WTC11 (cell line): ENCODE results near the gene NUDCD2. TPM values are rescaled to one million over a fixed set of nuclear protein-coding genes. Genes with fewer than 3 reads are reported as not detected.

Experiments used
- AR ChIP-seq: fragments of 250-450 bp; sonication (Bioruptor Pico); IDR thresholded peaks from 2 replicates; pipeline ENCODE4 v1.9.0; 2021; ENCODE audit warnings: mild to moderate bottlenecking
- ATF1 ChIP-seq: sonication (generic); formaldehyde crosslinking; IDR thresholded peaks from 2 replicates; pipeline ENCODE4 v1.8.1; 2023; ENCODE audit warnings: mild to moderate bottlenecking, moderate library complexity, missing genetic modification reagents
- E2F5 ChIP-seq: sonication (generic); formaldehyde crosslinking; IDR thresholded peaks from 2 replicates; pipeline ENCODE4 v1.8.1; 2022; ENCODE audit warnings: mild to moderate bottlenecking, moderate library complexity, missing genetic modification reagents
- ELF4 ChIP-seq: sonication (generic); formaldehyde crosslinking; IDR thresholded peaks from 2 replicates; pipeline ENCODE4 v1.8.1; 2022; ENCODE audit warnings: low read depth, mild to moderate bottlenecking, moderate library complexity, missing genetic modification reagents
- EMX1 ChIP-seq: fragments of 250-450 bp; sonication (Bioruptor Pico); IDR thresholded peaks from 2 replicates; pipeline ENCODE4 v1.8.0; 2021; ENCODE audit warnings: mild to moderate bottlenecking
- FOXP1 ChIP-seq: sonication (generic); formaldehyde crosslinking; IDR thresholded peaks from 2 replicates; pipeline ENCODE4 v1.8.0; 2022; ENCODE audit warnings: missing genetic modification reagents, mild to moderate bottlenecking, moderate library complexity, borderline replicate concordance
- GRHL2 ChIP-seq: fragments of 250-450 bp; sonication (Bioruptor Pico); IDR thresholded peaks from 2 replicates; pipeline ENCODE4 v1.8.0; 2022; ENCODE audit warnings: mild to moderate bottlenecking, moderate library complexity; ENCODE audit not compliant: insufficient replicate concordance, severe bottlenecking
- GTF2I ChIP-seq: fragments of 250-450 bp; sonication (Bioruptor Pico); conservative IDR thresholded peaks from 2 replicates; pipeline ENCODE4 v1.4.0; 2021; ENCODE audit warnings: mild to moderate bottlenecking
- IRF2 ChIP-seq: sonication (generic); formaldehyde crosslinking; IDR thresholded peaks from 2 replicates; pipeline ENCODE4 v1.8.0; 2022; ENCODE audit warnings: low read depth, missing genetic modification reagents, borderline replicate concordance
- MYBL2 ChIP-seq: sonication (generic); formaldehyde crosslinking; IDR thresholded peaks from 2 replicates; pipeline ENCODE4 v1.8.1; 2023; ENCODE audit warnings: mild to moderate bottlenecking, moderate library complexity, missing genetic modification reagents
- NR3C1 ChIP-seq: sonication (generic); formaldehyde crosslinking; conservative IDR thresholded peaks from 2 replicates; pipeline ENCODE4 v1.8.1; 2023; ENCODE audit warnings: low read depth, mild to moderate bottlenecking, missing genetic modification reagents
- SOX15 ChIP-seq: fragments of 250-450 bp; sonication (Bioruptor Pico); IDR thresholded peaks from 2 replicates; pipeline ENCODE4 v1.9.0; 2021; ENCODE audit warnings: mild to moderate bottlenecking
- STAT6 ChIP-seq: sonication (generic); formaldehyde crosslinking; conservative IDR thresholded peaks from 2 replicates; pipeline ENCODE4 v1.8.1; 2023; ENCODE audit warnings: mild to moderate bottlenecking, low read depth, missing genetic modification reagents, moderate library complexity
- ZBTB21 ChIP-seq: sonication (generic); formaldehyde crosslinking; IDR thresholded peaks from 2 replicates; pipeline ENCODE4 v1.8.1; 2023; ENCODE audit warnings: mild to moderate bottlenecking, missing genetic modification reagents, borderline replicate concordance
- ZNF317 ChIP-seq: sonication (generic); formaldehyde crosslinking; IDR thresholded peaks from 2 replicates; pipeline ENCODE4 v1.8.1; 2023; ENCODE audit warnings: low read depth, mild to moderate bottlenecking, moderate library complexity, missing genetic modification reagents, borderline replicate concordance
- ZNF396 ChIP-seq: fragments of 250-450 bp; sonication (Bioruptor Pico); IDR thresholded peaks from 2 replicates; pipeline ENCODE4 v1.8.0; 2021; ENCODE audit warnings: mild to moderate bottlenecking, moderate library complexity, borderline replicate concordance
- ZNF423 ChIP-seq: fragments of 250-450 bp; sonication (Bioruptor Pico); IDR thresholded peaks from 2 replicates; pipeline ENCODE4 v2.1.2; 2022; ENCODE audit warnings: mild to moderate bottlenecking, moderate library complexity
- ZNF425 ChIP-seq: fragments of 250-450 bp; sonication (Bioruptor Pico); conservative IDR thresholded peaks from 2 replicates; pipeline ENCODE4 v1.9.0; 2021; ENCODE audit warnings: mild to moderate bottlenecking
- total RNA-seq: library from RNA; stranded (reverse); gene quantifications from 3 replicates; pipeline ENCODE4 v1.2.3, GENCODE V29; 2021
- TF ChIP-seq, protein P1 (sequence below): fragments of 250-450 bp; sonication (Bioruptor Pico); IDR thresholded peaks from 2 replicates; pipeline ENCODE4 v1.9.0; 2021; ENCODE audit warnings: mild to moderate bottlenecking, borderline replicate concordance
- TF ChIP-seq, protein P2 (sequence below): sonication (generic); formaldehyde crosslinking; IDR thresholded peaks from 2 replicates; pipeline ENCODE4 v1.8.1; 2023; ENCODE audit warnings: mild to moderate bottlenecking, missing genetic modification reagents, moderate library complexity
- TF ChIP-seq, protein P3 (sequence below): sonication (generic); formaldehyde crosslinking; IDR thresholded peaks from 2 replicates; pipeline ENCODE4 v1.8.1; 2023; ENCODE audit warnings: mild to moderate bottlenecking, moderate library complexity, missing genetic modification reagents

The NUDCD2 gene
- total RNA-seq, 1 experiment from 2014 or later: 73.4 TPM

GRCh38 chr5:163505368-163506094 lies 45.6 kb upstream of the NUDCD2 start, which contains the start of gene MAT2B (continued):
- TF ChIP-seq E2F5 (CRISPR knock-in tag) (peak; percentile 82), FOXP1 (peak; percentile 78), ELF4 (no peak), NR3C1 (no peak), MYBL2 (CRISPR knock-in tag) (peak; percentile 63; the same call in 1 of the 2 replicates), GTF2I (no peak), ZNF396 (CRISPR knock-in tag) (no peak), ATF1 (CRISPR knock-in tag) (0 out of 2 replicates have a peak, but pooled peaks have one; percentile 25), AR (CRISPR knock-in tag) (peak; percentile 74; the same call in 1 of the 2 replicates), EMX1 (CRISPR knock-in tag) (0 out of 2 replicates have a peak, but pooled peaks have one; percentile 77), STAT6 (CRISPR knock-in tag) (no peak), ZNF317 (CRISPR knock-in tag) (no peak), GRHL2 (CRISPR knock-in tag) (no peak), ZNF425 (CRISPR knock-in tag) (no peak), IRF2 (no peak), ZBTB21 (0 out of 2 replicates have a peak, but pooled peaks have one; percentile 64), SOX15 (CRISPR knock-in tag) (no peak), ZNF423 (CRISPR knock-in tag) (no peak)
- TF ChIP-seq, protein P1, sequence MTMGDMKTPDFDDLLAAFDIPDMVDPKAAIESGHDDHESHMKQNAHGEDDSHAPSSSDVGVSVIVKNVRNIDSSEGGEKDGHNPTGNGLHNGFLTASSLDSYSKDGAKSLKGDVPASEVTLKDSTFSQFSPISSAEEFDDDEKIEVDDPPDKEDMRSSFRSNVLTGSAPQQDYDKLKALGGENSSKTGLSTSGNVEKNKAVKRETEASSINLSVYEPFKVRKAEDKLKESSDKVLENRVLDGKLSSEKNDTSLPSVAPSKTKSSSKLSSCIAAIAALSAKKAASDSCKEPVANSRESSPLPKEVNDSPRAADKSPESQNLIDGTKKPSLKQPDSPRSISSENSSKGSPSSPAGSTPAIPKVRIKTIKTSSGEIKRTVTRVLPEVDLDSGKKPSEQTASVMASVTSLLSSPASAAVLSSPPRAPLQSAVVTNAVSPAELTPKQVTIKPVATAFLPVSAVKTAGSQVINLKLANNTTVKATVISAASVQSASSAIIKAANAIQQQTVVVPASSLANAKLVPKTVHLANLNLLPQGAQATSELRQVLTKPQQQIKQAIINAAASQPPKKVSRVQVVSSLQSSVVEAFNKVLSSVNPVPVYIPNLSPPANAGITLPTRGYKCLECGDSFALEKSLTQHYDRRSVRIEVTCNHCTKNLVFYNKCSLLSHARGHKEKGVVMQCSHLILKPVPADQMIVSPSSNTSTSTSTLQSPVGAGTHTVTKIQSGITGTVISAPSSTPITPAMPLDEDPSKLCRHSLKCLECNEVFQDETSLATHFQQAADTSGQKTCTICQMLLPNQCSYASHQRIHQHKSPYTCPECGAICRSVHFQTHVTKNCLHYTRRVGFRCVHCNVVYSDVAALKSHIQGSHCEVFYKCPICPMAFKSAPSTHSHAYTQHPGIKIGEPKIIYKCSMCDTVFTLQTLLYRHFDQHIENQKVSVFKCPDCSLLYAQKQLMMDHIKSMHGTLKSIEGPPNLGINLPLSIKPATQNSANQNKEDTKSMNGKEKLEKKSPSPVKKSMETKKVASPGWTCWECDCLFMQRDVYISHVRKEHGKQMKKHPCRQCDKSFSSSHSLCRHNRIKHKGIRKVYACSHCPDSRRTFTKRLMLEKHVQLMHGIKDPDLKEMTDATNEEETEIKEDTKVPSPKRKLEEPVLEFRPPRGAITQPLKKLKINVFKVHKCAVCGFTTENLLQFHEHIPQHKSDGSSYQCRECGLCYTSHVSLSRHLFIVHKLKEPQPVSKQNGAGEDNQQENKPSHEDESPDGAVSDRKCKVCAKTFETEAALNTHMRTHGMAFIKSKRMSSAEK (CRISPR knock-in tag): 0 out of 2 replicates have a peak, but pooled peaks have one; percentile 7
- TF ChIP-seq, protein P2, sequence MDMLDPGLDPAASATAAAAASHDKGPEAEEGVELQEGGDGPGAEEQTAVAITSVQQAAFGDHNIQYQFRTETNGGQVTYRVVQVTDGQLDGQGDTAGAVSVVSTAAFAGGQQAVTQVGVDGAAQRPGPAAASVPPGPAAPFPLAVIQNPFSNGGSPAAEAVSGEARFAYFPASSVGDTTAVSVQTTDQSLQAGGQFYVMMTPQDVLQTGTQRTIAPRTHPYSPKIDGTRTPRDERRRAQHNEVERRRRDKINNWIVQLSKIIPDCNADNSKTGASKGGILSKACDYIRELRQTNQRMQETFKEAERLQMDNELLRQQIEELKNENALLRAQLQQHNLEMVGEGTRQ (CRISPR knock-in tag): no peak
- TF ChIP-seq, protein P3, sequence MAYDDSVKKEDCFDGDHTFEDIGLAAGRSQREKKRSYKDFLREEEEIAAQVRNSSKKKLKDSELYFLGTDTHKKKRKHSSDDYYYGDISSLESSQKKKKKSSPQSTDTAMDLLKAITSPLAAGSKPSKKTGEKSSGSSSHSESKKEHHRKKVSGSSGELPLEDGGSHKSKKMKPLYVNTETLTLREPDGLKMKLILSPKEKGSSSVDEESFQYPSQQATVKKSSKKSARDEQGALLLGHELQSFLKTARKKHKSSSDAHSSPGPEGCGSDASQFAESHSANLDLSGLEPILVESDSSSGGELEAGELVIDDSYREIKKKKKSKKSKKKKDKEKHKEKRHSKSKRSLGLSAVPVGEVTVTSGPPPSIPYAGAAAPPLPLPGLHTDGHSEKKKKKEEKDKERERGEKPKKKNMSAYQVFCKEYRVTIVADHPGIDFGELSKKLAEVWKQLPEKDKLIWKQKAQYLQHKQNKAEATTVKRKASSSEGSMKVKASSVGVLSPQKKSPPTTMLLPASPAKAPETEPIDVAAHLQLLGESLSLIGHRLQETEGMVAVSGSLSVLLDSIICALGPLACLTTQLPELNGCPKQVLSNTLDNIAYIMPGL (CRISPR knock-in tag): peak; percentile 93; the same call in 1 of the 2 replicates
